Skin epidermis (tissue), 12 donors: ENCODE results near the gene DCDC1.

Experiments used
- H3K27ac ChIP-seq, 21 experiments: fragments of 200-600 bp; sonication (generic) in 11 of 21; one replicate each; pipeline ENCODE4 v1.5.0; 2020; ENCODE audit warnings: mild to moderate bottlenecking in 3 of 21, inconsistent platforms in 2 of 21, moderate library complexity in 2 of 21
- H3K4me3 ChIP-seq, 7 experiments: fragments of 200-600 bp; sonication (generic) in 2 of 7; one replicate each; pipeline ENCODE4 v1.5.0; 2020; ENCODE audit warnings: inconsistent platforms in 2 of 7, mild to moderate bottlenecking in 2 of 7, moderate library complexity in 1 of 7

DCDC1 gene

GRCh38 chr11:31237819-31238760, 131.4 kb downstream of the DCDC1 start:
- Histone ChIP-seq H3K4me3 (no peak overlapping the region), H3K27ac (no peak overlapping the region)

DNA sequence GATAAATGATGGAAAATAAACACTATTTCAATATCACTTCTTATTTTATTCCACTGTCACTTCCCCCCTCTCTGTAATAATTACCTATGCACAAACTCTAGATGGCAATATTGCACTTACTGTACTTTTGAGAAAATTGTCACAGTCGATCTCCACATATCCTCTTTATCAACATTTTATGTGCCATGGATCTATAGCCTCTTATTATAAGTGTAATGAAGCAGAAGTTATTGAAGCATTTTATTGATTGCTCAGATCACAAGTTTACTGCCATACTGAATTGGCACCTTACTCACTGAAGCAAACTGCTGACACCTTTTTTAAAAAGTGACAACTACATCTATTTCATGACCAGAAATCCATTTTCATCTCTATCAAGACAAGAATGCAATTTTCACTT, 133.4 kb downstream of the DCDC1 start:
- Histone ChIP-seq H3K4me3 (no peak overlapping the region), H3K27ac (no peak overlapping the region)

GRCh38 chr11:31233425-31233824, 136.1 kb downstream of the DCDC1 start:
- Histone ChIP-seq H3K27ac (no peak overlapping the region), H3K4me3 (no peak overlapping the region)

GRCh38 chr11:31231601-31232000, 137.9 kb downstream of the DCDC1 start:
- H3K27ac ChIP-seq = no peak overlapping the region

DNA sequence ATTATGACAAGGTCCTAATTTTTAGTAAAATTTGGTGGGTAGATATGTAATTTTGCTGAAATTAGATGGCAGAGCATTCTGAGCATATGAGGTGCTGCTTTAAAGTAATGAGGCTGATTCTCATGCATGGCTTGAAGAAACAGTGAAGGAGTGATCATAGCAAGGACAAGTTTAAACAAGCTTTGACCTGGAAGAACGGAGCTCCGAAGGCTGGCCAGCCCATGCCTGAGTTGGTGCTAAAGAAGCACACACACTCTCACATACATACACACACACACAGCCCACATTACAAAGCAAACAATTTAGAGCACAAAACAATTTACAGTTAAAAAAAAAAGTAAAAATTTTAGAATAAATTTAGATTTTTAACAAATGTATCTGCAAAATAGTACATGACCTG, 150.7 kb downstream of the DCDC1 start:
- Histone ChIP-seq H3K4me3 (no peak overlapping the region), H3K27ac (no peak overlapping the region)

More at GRCh38 chr11:31231601-31232000, 137.9 kb downstream of the DCDC1 start:
- H3K4me3 ChIP-seq = no peak overlapping the region

DNA sequence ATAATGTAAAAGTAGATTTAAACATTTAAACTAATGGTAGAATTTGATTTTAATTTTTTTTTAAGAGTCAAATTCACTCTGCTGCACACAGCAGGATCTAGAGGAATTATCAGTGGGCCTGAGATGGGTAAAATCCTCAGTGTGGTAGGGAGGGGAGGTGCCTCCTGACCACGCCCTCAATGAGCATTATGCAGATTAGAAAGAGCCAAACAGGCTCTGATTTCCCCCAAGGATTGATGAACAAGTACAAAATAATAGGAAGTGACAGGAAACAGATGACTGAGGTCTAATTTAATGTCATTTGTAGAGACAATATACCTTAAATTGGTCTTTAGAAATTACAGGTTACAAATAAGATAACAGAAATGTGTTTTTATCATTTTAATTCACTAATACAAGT, 155.2 kb downstream of the DCDC1 start:
- H3K4me3 ChIP-seq = no peak overlapping the region
- H3K27ac ChIP-seq = no peak overlapping the region

- Histone ChIP-seq H3K4me3 (no peak overlapping the region), H3K27ac (no peak overlapping the region)
Measured at GRCh38 chr11:31199378-31199777, 170.2 kb downstream of the DCDC1 start.

- Histone ChIP-seq H3K4me3 (no peak overlapping the region), H3K27ac (no peak overlapping the region)
Measured at GRCh38 chr11:31173926-31174680, 195.4 kb downstream of the DCDC1 start.

DNA sequence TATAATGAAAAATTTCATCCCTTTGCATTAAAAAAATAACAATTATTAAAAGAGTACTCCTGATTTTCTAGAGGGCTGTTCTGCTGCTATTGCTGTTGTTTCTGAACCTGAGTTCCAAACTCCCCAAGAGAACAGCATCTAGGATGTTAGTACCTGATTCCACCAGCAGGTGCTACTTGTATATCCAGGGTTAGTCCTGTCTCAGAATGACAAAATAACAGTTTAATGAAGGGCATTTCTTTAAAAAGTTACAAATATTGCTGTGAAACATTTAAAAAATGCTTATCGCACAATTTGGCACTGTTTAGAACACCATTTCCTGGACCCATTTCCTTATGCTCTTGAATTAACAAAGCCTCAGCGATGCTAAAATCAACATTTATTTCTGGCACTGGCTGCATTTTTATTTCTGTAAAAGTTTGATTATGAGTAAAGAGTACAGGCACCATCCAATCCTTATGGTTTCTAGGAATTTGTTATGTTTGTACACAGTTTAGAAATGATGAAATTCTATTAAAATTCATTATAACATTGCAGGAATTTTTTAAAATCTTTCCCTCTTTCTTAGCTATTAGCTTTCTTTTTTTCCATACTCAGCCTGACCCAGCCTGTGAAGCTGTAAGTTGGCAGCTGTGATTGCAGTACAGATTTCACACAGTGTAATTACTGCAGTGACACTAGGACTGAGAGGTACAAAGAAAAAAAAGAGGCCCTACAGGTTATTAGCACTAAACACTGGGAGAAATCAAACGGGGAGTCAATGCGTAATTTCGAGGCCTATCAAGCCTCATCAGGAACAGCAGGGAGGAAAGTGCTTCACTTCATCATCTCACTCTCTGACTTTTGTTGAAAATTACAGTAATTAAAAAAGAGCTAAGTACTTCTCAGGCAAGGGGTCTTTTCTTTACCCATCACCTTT, 208.8 kb downstream of the DCDC1 start:
- no peak overlapping the region for H3K27ac ChIP-seq
- H3K4me3 ChIP-seq = no peak overlapping the region

GRCh38 chr11:31150841-31151240, 218.7 kb downstream of the DCDC1 start:
- Histone ChIP-seq H3K4me3 (no peak overlapping the region), H3K27ac (no peak overlapping the region)

DNA sequence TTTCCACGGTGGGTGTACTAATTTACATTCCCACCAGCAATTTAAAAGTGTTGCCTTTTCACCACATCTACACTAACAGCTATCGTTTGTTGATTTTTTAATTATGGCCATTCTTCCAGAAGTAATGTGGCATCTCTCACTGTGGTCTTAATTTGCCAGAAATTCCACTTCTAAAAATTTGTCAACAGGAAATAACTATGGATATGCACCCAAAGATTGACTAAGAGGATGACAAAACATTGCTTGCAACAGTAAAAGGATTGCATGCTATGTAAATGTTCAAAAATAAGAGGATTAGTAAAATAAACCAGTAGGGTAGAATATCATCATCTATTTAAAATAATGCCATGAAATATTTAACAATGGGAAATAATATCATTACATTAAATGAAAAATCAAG, 219.5 kb downstream of the DCDC1 start:
- no peak overlapping the region for H3K4me3 ChIP-seq

GRCh38 chr11:31141789-31142188, 227.8 kb downstream of the DCDC1 start:
- Histone ChIP-seq H3K4me3 (no peak overlapping the region), H3K27ac (no peak overlapping the region)

More for the DNA sequence above, 219.5 kb downstream of the DCDC1 start:
- no peak overlapping the region for H3K27ac ChIP-seq

- H3K27ac ChIP-seq = no peak overlapping the region
- H3K4me3 ChIP-seq = no peak overlapping the region
Measured at GRCh38 chr11:31139479-31139878, 230.1 kb downstream of the DCDC1 start.

- no peak overlapping the region for H3K4me3 ChIP-seq
- H3K27ac ChIP-seq = no peak overlapping the region
Measured at GRCh38 chr11:31132531-31133421, 236.8 kb downstream of the DCDC1 start.

DNA sequence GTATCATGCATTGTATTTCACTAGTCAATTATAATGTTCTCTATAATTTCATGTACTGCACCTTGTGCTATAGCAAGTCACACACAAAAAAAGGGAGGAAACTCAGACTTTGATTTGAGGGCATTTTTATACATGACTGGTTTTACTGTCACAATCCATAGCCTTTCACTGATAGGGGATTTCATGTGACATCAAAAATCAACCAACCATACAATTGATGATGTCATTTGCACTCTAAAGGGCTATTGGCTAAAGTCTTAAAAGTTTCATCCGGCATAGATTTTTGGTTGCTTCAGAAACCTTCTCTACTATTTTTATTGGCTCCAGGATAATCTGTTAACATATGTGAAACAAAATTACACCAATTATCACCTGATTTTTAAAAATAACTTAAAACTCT, 237.8 kb downstream of the DCDC1 start:
- Histone ChIP-seq H3K4me3 (no peak overlapping the region), H3K27ac (no peak overlapping the region)

GRCh38 chr11:31127290-31127689, 242.2 kb downstream of the DCDC1 start:
- Histone ChIP-seq H3K4me3 (no peak overlapping the region), H3K27ac (no peak overlapping the region)

- Histone ChIP-seq H3K27ac (no peak overlapping the region), H3K4me3 (no peak overlapping the region)
Measured at GRCh38 chr11:31120428-31120827, 249.1 kb downstream of the DCDC1 start.

- H3K4me3 ChIP-seq = no peak overlapping the region
- H3K27ac ChIP-seq = no peak overlapping the region
Measured at GRCh38 chr11:31118566-31118965, 251.0 kb downstream of the DCDC1 start.

DNA sequence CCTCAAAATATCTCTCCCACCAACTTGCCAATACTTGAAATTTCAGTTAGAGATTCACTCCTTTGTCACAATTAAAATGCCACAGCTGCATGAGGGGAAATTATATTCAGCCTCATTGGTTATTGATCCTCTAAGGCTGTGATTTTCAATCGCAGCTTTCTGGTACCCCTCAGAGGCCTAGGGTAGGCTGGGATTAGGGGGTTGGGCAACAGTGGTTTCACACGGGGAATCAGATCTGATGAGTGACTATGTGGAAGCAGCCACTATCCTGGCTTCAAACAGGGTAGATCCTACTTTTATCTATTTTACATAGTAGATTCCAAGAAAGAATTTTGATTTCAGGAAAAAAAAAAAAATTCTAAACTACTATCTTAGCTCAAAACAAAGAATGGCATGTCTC, 252.5 kb downstream of the DCDC1 start:
- Histone ChIP-seq H3K4me3 (no peak overlapping the region), H3K27ac (no peak overlapping the region)
